GM21619 (cell line): ENCODE data around the gene KARS1.

Experiments
- ATAC-seq: cut with Tn5 transposase; IDR thresholded peaks from one replicate; pipeline ENCODE4 v1.9.1; 2021; ENCODE audit not compliant: unreplicated experiment

Gene KARS1

GRCh38 chr16:75588716-75589115 lies 58.7 kb downstream of the KARS1 start:
- no peak for ATAC-seq

DNA sequence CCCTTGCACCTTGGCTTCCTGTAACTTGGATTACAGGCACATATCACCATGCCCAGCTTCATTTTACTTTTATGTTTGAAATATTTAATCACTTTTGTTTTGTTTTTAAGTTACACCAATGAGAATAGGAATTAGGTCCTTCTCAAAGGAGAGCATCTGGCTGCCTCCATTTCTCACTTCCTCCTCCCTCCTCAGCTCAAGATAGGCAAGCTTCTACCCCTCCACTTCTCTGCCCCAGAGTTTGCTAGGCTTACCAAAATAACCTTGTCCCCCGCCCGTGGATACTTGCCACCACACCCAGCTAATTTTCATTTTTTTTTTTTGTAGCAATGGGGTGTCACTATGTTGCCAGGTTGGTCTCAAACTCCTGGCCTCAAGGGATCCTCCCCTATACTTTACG lies 63.4 kb downstream of the KARS1 start:
- peak; percentile 69 for ATAC-seq

- no peak for ATAC-seq
Observed at GRCh38 chr16:75579281-75579834, 68.1 kb downstream of the KARS1 start.

- no peak for ATAC-seq
Observed at GRCh38 chr16:75578725-75579124, 68.7 kb downstream of the KARS1 start.

DNA sequence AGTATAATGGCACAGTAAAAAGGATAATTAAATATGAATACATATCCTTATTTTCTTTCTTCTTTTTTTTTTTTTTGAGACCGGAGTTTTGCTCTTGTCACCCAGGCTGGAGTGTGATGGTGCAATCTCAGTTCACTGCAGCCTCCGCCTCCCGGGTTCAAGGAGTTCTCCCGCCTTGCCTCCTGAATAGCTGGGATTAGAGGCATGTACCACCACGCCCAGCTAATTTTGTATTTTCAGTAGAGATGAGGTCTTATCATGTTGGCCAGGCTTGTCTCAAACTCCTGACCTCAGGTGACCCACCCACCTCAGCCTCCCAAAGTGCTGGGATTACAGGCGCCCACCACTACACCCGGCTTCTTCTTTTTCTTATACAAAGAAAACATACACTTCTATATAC lies 69.3 kb downstream of the KARS1 start:
- ATAC-seq = no peak
